ENCODE data around the gene APBA1.

GRCh38 chr9:69527454-69527853 lies 144.7 kb downstream of the APBA1 start:
- TF ChIP-seq EZH2 (IDR thresholded peaks at IDR 0.05; ENCODE audit: low read depth, low read length, severe bottlenecking) (no peak), MAFK (IDR thresholded peaks at IDR 0.05; ENCODE audit: low read depth, low read length) (no peak), CTCF (IDR thresholded peaks at IDR 0.05; ENCODE audit: control extremely low read depth in 1 of 3, insufficient read depth in 1 of 3, low read depth in 1 of 3, low read length in 3 of 3) (no peak), YY1 (IDR thresholded peaks at IDR 0.05; ENCODE audit: low read depth, low read length) (no peak), CHD1 (IDR thresholded peaks at IDR 0.05; ENCODE audit: low read depth, low read length) (no peak), SIN3A (conservative IDR thresholded peaks at IDR 0.05 in 1 of 2, IDR thresholded peaks at IDR 0.05 in 1 of 2; ENCODE audit: low read depth in 1 of 2, low read length in 2 of 2) (no peak), ATF3 (IDR thresholded peaks at IDR 0.05; ENCODE audit: insufficient read depth, low read depth, low read length) (no peak), CEBPB (IDR thresholded peaks at IDR 0.05; ENCODE audit: low read depth, low read length) (no peak), TAF1 (IDR thresholded peaks at IDR 0.05; ENCODE audit: low read depth, low read length) (no peak), FOSL1 (IDR thresholded peaks at IDR 0.05; ENCODE audit: insufficient read depth, low read depth, low read length) (no peak), POLR2AphosphoS5 (IDR thresholded peaks at IDR 0.05; ENCODE audit: low read depth, low read length) (no peak)

Data from H1 (cell line).